K562 (cell line): ENCODE data around the gene MYO3B. TPM values are rescaled to one million over a fixed set of nuclear protein-coding genes. Genes with fewer than 3 reads are reported as not detected.

ENCODE experiments used
- BRF2 ChIP-seq: IDR thresholded peaks from 3 replicates; pipeline ENCODE4 v1.6.1; 2011; ENCODE audit warnings: borderline replicate concordance, mild to moderate bottlenecking; ENCODE audit not compliant: insufficient read length, insufficient read depth
- ESRRB ChIP-seq: fragments of 250-450 bp; sonication (Bioruptor Pico); IDR thresholded peaks from 2 replicates; pipeline ENCODE4 v1.5.0; 2020; ENCODE audit warnings: mild to moderate bottlenecking, moderate library complexity, borderline replicate concordance
- FUS ChIP-seq: fragments of 200-400 bp; formaldehyde crosslinking; optimal IDR thresholded peaks from 2 replicates; pipeline ENCODE3; 2017; ENCODE audit warnings: low read depth, low read length
- SFPQ ChIP-seq: fragments of 200-400 bp; formaldehyde crosslinking; IDR thresholded peaks from 2 replicates; pipeline ENCODE4 v1.6.1; 2017; ENCODE audit warnings: mild to moderate bottlenecking, low read depth, low read length, moderate library complexity
- ZNF609 ChIP-seq: sonication (generic); formaldehyde crosslinking; IDR thresholded peaks from 2 replicates; pipeline ENCODE4 v1.8.1; 2023; ENCODE audit warnings: missing genetic modification reagents, mild to moderate bottlenecking, borderline replicate concordance
- polyA plus RNA-seq, 8 experiments: library from polyadenylated mRNA; depleted of rRNA in 4 of 8; stranded (reverse) in 5 of 8; unstranded in 3 of 8; fragments of >200 nt; fragmentation: Nextera tagmentation in 2 of 8; fragmentation: Illumina TruSeq in 1 of 8; extraction: Ambion mirVana in 2 of 8; extraction: Trizol in 1 of 8; gene quantifications; 2 replicates each; pipeline versions ENCODE4 v1.2.1 to v1.2.3, GENCODE V29; 2011 to 2014; ENCODE audit warnings: inconsistent platforms in 1 of 8, missing spikeins in 1 of 8
- total RNA-seq, 7 experiments: library from RNA; depleted of rRNA in 6 of 7; stranded (reverse); fragments of >200 nt in 6 of 7; fragmentation: Illumina TruSeq in 2 of 7; extraction: Trizol in 2 of 7; gene quantifications; 2 replicates each; pipeline versions ENCODE4 v1.2.1 to v1.2.3, GENCODE V29; 2011 to 2021; ENCODE audit warnings: low replicate concordance in 1 of 7

The MYO3B gene
- total and polyA plus RNA-seq, 9 of the 15 experiments (the other 6 are each of a cell fraction or from before 2014, with no cell fraction given): 2.7 to 6.5 (median 3.6) TPM

- TF ChIP-seq ZNF609 (CRISPR knock-in tag) (no peak), BRF2 (no peak), FUS (no peak), ESRRB (CRISPR knock-in tag) (no peak), SFPQ (no peak)
- TF ChIP-seq, all 486 proteins: peak for 0
These were observed 299.7 kb downstream of the MYO3B start (continued) for GRCh38 chr2:170477630-170478029.
